HG03066 (cell line): ENCODE results near the gene SORCS1.
A peak's percentile ranks its signal among the peaks of the same experiment; 100 is the strongest.
"Not testable (repeated sequence)": the region's sequence is repeated elsewhere in the genome, so short reads cannot be mapped to it uniquely, and the experiment has no call there.

Source experiments
- ATAC-seq: cut with Tn5 transposase; IDR thresholded peaks from one replicate; pipeline ENCODE4 v1.9.1; 2021; ENCODE audit warnings: low read depth; ENCODE audit not compliant: unreplicated experiment

SORCS1 gene

GRCh38 chr10:106956216-106956915 is 208.1 kb downstream of the SORCS1 start:
- ATAC-seq: no peak

- no peak for ATAC-seq
Observed at GRCh38 chr10:106955133-106955532, 209.4 kb downstream of the SORCS1 start.

- ATAC-seq: no peak
Observed at GRCh38 chr10:106952033-106952432, 212.5 kb downstream of the SORCS1 start.

- ATAC-seq: no peak
Observed at GRCh38 chr10:106949680-106950478, 214.6 kb downstream of the SORCS1 start.

GRCh38 chr10:106947643-106948042 is 216.9 kb downstream of the SORCS1 start:
- no peak for ATAC-seq

- no peak for ATAC-seq
Observed at GRCh38 chr10:106942035-106942662, 222.4 kb downstream of the SORCS1 start.

GRCh38 chr10:106941297-106942034 is 223.0 kb downstream of the SORCS1 start:
- no peak for ATAC-seq

- no peak for ATAC-seq
Observed at GRCh38 chr10:106938513-106938912, 226.0 kb downstream of the SORCS1 start.

GRCh38 chr10:106935978-106936451 is 228.5 kb downstream of the SORCS1 start:
- peak; percentile 67 for ATAC-seq

- ATAC-seq: no peak
Observed at GRCh38 chr10:106931853-106932249, 232.7 kb downstream of the SORCS1 start.

- peak; percentile 67 for ATAC-seq
Observed at GRCh38 chr10:106931159-106931852, 233.2 kb downstream of the SORCS1 start.

- ATAC-seq: no peak
Observed at GRCh38 chr10:106930751-106931150, 233.8 kb downstream of the SORCS1 start.

GRCh38 chr10:106929291-106929895 is 235.1 kb downstream of the SORCS1 start:
- ATAC-seq: no peak

- not testable (repeated sequence) for ATAC-seq
Observed at GRCh38 chr10:106928151-106928550, 236.4 kb downstream of the SORCS1 start.

- no peak for ATAC-seq
Observed at GRCh38 chr10:106925191-106925590, 239.3 kb downstream of the SORCS1 start.

- ATAC-seq: no peak
Observed at GRCh38 chr10:106920538-106920937, 244.0 kb downstream of the SORCS1 start.

GRCh38 chr10:106919871-106920282 is 244.6 kb downstream of the SORCS1 start:
- peak; percentile 59 for ATAC-seq

GRCh38 chr10:106917452-106918055 is 247.0 kb downstream of the SORCS1 start:
- ATAC-seq: no peak

GRCh38 chr10:106914016-106914415 is 250.5 kb downstream of the SORCS1 start:
- no peak for ATAC-seq
